ENCODE measurements around the gene PTGFR. TPM values are rescaled to one million over a fixed set of nuclear protein-coding genes. Genes with fewer than 3 reads are reported as not detected.

The PTGFR gene
- not detected for total RNA-seq

DNA sequence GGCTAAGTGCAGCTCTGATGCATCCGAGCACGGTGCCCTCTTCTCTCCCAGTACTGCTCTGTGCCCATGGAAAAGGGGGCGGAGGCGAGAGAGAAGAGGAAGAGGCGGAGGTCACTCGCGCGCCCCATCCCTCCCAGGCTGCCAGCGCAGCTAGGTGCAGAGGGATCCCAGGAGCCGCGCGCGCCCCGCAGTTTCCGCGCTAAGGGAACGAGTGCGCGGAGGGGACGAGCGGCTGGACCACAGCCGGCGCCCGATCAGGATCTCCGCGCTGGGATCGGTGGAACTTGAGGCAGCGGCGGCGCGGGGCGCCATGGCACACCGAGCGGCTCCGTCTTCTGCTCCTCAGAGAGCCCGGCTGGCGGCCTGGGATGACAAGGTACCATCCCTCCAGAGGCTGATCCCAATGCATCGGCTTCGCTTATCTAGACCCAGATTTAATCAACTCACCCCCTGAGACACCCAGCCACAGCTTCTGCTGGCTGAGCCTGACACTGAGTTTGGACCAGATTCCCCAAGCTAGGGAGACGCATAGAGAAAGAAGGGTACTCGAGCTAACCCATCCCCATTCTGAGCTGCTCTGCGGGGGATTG, at the start of gene PTGFR:
PTGFR (plus strand) TSS at position 114 of the 590 bp plus-strand sequence. CDS start 1,770 bp downstream, outside the sequence.
- Mint-ChIP-seq H3K4me1 (no peaks in the 10 kb centered on the region), H3K36me3 (no peaks in the 10 kb centered on the region), H3K27ac (no peak within 1 kb of the TSS), H3K27me3 (peaks cover 32% of the 10 kb centered on the region), H3K9me3 (ENCODE audit: low read depth) (no peaks in the 10 kb centered on the region), H3K4me3 (no peak within 1 kb of the TSS)
- DNase-seq (no peak), ATAC-seq (no peak)
- CTCF ChIA-PET, result no interaction called here

DNA sequence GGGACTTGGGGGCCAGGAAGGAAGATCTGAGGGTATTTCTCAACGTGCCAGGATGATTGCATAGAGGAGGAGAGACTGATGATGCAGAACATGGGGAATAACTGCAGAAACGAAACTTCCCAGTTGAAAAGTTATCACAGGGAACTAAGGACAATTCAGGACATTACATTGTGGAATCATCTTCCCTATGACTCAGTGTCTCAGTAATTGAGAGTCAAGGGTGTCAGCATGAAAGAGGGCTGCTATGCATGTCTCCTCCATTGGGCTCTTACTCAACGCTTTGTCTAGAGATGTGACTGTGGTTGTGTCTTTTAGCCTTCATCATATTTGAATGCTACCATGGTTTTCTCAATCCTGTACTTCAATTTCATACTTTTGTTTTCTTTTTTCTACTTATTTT, 48.9 kb upstream of the PTGFR start:
- no peak for DNase-seq
- Mint-ChIP-seq H3K4me1 (no peaks in the 10 kb centered on the region), H3K9me3 (ENCODE audit: low read depth) (no peaks in the 10 kb centered on the region), H3K4me3 (no peak overlapping the region), H3K27me3 (no peaks in the 10 kb centered on the region), H3K36me3 (no peaks in the 10 kb centered on the region), H3K27ac (no peak overlapping the region)
- ATAC-seq, result no peak
- CTCF ChIA-PET, result interaction anchor here (2.0 kb wide), 1 partner anchor 12 kb away, joined by 5 read pairs; no protein-coding TSS in a partner anchor

- Mint-ChIP-seq H3K27me3 (no peaks in the 10 kb centered on the region), H3K27ac (no peak overlapping the region), H3K9me3 (ENCODE audit: low read depth) (no peaks in the 10 kb centered on the region), H3K4me1 (no peaks in the 10 kb centered on the region), H3K4me3 (no peak overlapping the region), H3K36me3 (no peaks in the 10 kb centered on the region)
- DNase-seq (no peak), ATAC-seq (no peak)
- CTCF ChIA-PET, result no interaction called here
Observed at GRCh38 chr1:78447086-78447485, 43.7 kb upstream of the PTGFR start.

DNA sequence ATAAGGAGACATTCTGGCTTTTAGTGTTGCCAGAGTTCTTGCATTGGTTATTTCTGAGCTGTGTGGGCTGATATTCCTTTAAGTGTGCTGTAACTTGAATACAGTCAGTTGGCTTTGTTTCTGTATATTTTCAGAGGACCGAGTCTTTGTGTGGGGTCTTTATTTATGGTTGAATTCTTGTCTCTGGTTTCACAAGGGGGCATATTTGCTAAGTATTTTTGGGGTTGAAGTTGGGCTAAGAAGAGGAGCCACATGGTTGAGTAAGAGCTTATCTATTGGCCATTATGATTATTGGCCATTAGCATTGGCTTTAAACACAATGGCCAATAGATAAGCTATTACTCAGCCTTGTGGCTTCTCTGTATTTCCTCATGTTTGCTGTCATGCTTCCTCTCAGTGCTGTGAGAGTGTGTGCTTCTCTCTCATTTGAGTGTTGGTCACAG, 26.3 kb upstream of the PTGFR start:
- Mint-ChIP-seq H3K27ac (no peak overlapping the region), H3K4me1 (no peaks in the 10 kb centered on the region), H3K9me3 (ENCODE audit: low read depth) (peaks cover 9% of the 10 kb centered on the region), H3K27me3 (no peaks in the 10 kb centered on the region), H3K4me3 (no peak overlapping the region), H3K36me3 (no peaks in the 10 kb centered on the region)
- DNase-seq (no peak), ATAC-seq (no peak)
- CTCF ChIA-PET, result no interaction called here

GRCh38 chr1:78465143-78465542, 25.6 kb upstream of the PTGFR start:
- no peaks in the 10 kb centered on the region for H3K4me1 Mint-ChIP-seq
- ATAC-seq (no peak), DNase-seq (no peak)
- no peak overlapping the region for H3K27ac Mint-ChIP-seq
- H3K9me3 Mint-ChIP-seq (ENCODE audit: low read depth), result peaks cover 9% of the 10 kb centered on the region
- no peaks in the 10 kb centered on the region for H3K27me3 Mint-ChIP-seq
- no peaks in the 10 kb centered on the region for H3K36me3 Mint-ChIP-seq
- CTCF ChIA-PET, result no interaction called here
- no peak overlapping the region for H3K4me3 Mint-ChIP-seq

DNA sequence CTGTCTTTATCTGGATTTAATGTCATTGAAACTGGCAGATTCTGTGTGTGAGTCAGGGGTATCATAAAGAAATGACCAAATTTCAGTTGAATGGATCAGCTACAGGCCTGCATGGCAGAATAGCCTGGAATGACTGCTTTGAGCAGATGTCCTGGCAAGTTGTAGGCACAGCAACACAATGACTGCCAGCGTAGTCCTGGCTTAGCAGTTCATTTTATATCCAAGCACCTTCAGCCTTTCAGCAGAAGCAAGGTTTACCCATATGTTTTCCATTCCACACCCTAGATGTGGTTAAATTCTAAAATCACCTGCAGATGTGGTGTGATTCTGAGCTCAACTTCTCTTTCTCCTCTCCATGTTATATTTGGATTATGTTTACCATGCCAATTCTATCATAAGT, 22.3 kb upstream of the PTGFR start:
- Mint-ChIP-seq H3K4me1 (no peaks in the 10 kb centered on the region), H3K9me3 (ENCODE audit: low read depth) (no peaks in the 10 kb centered on the region), H3K27ac (no peak overlapping the region), H3K4me3 (no peak overlapping the region), H3K27me3 (no peaks in the 10 kb centered on the region), H3K36me3 (no peaks in the 10 kb centered on the region)
- DNase-seq (no peak), ATAC-seq (no peak)
- CTCF ChIA-PET, result no interaction called here

GRCh38 chr1:78469576-78469975, 21.2 kb upstream of the PTGFR start:
- Mint-ChIP-seq H3K36me3 (no peaks in the 10 kb centered on the region), H3K4me1 (no peaks in the 10 kb centered on the region), H3K4me3 (no peak overlapping the region), H3K9me3 (ENCODE audit: low read depth) (no peaks in the 10 kb centered on the region), H3K27me3 (no peaks in the 10 kb centered on the region), H3K27ac (no peak overlapping the region)
- ATAC-seq (no peak), DNase-seq (no peak)
- CTCF ChIA-PET, result no interaction called here

DNA sequence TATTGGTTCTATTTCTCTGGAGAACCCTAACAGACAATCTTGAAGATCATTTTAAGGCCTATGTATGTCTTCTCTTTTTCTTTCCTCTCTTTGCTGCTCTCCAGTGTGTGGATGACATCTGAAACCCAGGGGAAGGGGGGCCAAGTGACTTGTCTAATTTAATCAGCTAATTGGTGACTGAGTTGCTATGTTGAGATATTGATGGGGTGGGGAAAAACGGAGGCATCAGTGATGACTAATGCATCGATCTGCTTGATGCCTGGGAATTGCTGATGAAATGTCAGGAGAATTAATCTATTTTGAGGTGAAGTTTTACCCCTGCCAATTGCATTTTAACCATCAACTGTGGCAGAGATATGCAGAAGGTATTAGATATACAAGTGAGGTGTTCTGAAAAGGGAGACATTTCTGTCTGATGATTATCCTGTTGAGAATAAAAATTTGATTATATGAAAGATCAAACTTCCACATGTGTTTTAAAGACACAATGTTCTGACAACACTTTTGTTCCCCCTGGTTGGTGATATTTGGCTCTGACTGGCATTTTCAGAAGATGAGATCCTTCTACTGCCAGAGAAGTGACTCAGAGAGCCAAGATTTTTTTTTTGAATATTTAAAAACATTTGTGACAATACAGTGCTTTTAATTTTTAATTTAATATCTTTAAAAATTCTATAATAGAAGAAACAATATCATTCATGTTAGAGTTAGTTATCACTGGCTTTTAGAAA, 18.7 kb upstream of the PTGFR start:
- no peaks in the 10 kb centered on the region for H3K9me3 Mint-ChIP-seq (ENCODE audit: low read depth)
- ATAC-seq, result no peak
- CTCF ChIA-PET, result no interaction called here

DNA sequence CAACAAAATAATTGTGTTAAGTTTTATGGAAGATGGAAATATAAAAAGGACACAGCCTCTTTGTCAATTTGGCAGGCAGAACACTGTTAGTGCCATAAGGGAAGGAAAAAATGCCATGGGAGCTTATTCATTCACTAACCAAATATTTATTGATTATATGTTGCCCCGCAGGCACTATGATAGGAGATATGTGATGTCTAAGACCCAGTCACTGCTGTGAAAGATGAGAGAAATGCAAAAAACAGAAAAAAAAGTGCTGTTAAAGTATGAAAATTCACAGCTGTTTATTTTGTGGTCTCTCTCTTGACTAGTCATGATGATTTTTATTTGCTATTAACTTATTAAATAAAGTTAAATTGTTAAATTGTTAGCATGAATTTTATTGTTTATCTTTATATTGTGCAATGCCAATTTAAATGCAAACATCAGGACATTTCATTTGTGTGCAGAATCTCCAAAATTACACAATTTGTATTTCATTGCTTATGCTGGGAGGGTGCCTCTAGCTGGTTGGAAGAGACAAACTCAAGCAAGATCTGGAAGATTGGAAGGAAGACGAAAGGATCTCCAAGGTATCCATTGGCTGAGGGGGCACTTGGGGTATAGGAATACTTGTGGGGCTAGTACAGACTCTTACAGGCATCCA, 17.8 kb upstream of the PTGFR start:
- CTCF ChIA-PET, result no interaction called here
- no peaks in the 10 kb centered on the region for H3K4me1 Mint-ChIP-seq
- no peak for DNase-seq

More for the DNA sequence above, 18.7 kb upstream of the PTGFR start:
- H3K4me3 Mint-ChIP-seq, result no peak overlapping the region
- no peaks in the 10 kb centered on the region for H3K36me3 Mint-ChIP-seq
- no peaks in the 10 kb centered on the region for H3K27me3 Mint-ChIP-seq
- no peaks in the 10 kb centered on the region for H3K4me1 Mint-ChIP-seq
- no peak overlapping the region for H3K27ac Mint-ChIP-seq
- DNase-seq, result no peak

GRCh38 chr1:78474092-78474491, 16.7 kb upstream of the PTGFR start:
- Mint-ChIP-seq H3K27ac (no peak overlapping the region), H3K36me3 (no peaks in the 10 kb centered on the region), H3K4me3 (no peak overlapping the region), H3K9me3 (ENCODE audit: low read depth) (no peaks in the 10 kb centered on the region), H3K27me3 (no peaks in the 10 kb centered on the region), H3K4me1 (no peaks in the 10 kb centered on the region)
- CTCF ChIA-PET, result no interaction called here
- ATAC-seq (no peak), DNase-seq (no peak)

More for the DNA sequence above, 17.8 kb upstream of the PTGFR start:
- no peaks in the 10 kb centered on the region for H3K9me3 Mint-ChIP-seq (ENCODE audit: low read depth)
- no peak for ATAC-seq
- no peaks in the 10 kb centered on the region for H3K27me3 Mint-ChIP-seq
- no peak overlapping the region for H3K27ac Mint-ChIP-seq
- H3K36me3 Mint-ChIP-seq, result no peaks in the 10 kb centered on the region
- H3K4me3 Mint-ChIP-seq, result no peak overlapping the region

GRCh38 chr1:78475888-78476610, 14.7 kb upstream of the PTGFR start:
- H3K4me1 Mint-ChIP-seq, result no peaks in the 10 kb centered on the region
- no peaks in the 10 kb centered on the region for H3K27me3 Mint-ChIP-seq
- no peaks in the 10 kb centered on the region for H3K36me3 Mint-ChIP-seq
- ATAC-seq, result no peak
- H3K4me3 Mint-ChIP-seq, result no peak overlapping the region
- DNase-seq, result no peak
- H3K9me3 Mint-ChIP-seq (ENCODE audit: low read depth), result no peaks in the 10 kb centered on the region
- no peak overlapping the region for H3K27ac Mint-ChIP-seq
- CTCF ChIA-PET, result no interaction called here

GRCh38 chr1:78483903-78484302, 6.9 kb upstream of the PTGFR start:
- Mint-ChIP-seq H3K4me3 (no peak overlapping the region), H3K27ac (no peak overlapping the region), H3K27me3 (no peaks in the 10 kb centered on the region), H3K4me1 (no peaks in the 10 kb centered on the region), H3K9me3 (ENCODE audit: low read depth) (no peaks in the 10 kb centered on the region), H3K36me3 (no peaks in the 10 kb centered on the region)
- CTCF ChIA-PET, result no interaction called here
- no peak for ATAC-seq
- DNase-seq, result no peak

DNA sequence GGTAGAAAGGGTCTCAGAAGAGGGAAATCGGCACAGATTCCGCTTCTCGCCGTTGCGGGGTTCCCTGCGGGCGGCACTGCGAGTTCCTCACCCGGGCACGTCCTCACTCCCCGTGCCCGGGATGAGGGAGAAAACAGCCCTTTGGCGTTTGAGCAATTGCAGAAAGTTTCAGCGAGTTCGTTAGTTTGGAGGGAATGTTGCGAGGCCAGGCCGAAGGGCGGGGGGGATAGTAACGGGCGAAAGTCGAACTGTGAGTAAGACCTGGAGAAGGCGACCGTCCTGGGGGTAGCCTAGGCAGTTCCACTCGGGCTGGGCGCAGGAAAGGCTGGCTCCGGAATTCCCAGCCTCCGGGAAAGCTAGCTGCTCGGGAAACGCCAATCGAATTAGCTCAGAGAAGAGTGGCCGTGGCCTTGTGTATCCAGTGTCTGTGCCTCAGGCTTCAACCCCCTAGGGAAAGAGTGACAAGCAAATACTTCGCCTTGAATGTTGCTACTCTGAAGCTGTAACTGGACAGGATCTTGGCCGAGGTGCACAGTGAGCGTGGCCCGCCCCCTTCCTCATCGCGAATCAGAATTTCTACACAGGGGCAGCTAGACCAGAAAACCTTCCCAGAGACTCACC, 787 bp downstream of the PTGFR start:
- Mint-ChIP-seq H3K4me1 (no peaks in the 10 kb centered on the region), H3K27ac (no peak overlapping the region), H3K36me3 (no peaks in the 10 kb centered on the region), H3K4me3 (no peak overlapping the region), H3K9me3 (ENCODE audit: low read depth) (no peaks in the 10 kb centered on the region), H3K27me3 (peaks cover 32% of the 10 kb centered on the region)
- ATAC-seq (no peak), DNase-seq (no peak)
- CTCF ChIA-PET, result no interaction called here
